ENCODE results near the gene CCNH.

The CCNH gene

GRCh38 chr5:87361536-87362213 lies 51.1 kb downstream of the CCNH start:
- no peak for DNase-seq (ENCODE audit: low read depth in 2 of 2, low spot score in 1 of 2)

- no peak for DNase-seq (ENCODE audit: low read depth in 2 of 2, low spot score in 1 of 2)
These were observed 51.7 kb downstream of the CCNH start for GRCh38 chr5:87361031-87361445.

GRCh38 chr5:87360132-87360531 lies 52.6 kb downstream of the CCNH start:
- DNase-seq (ENCODE audit: low read depth in 2 of 2, low spot score in 1 of 2): no peak

GRCh38 chr5:87359106-87359505 lies 53.6 kb downstream of the CCNH start:
- DNase-seq (ENCODE audit: low read depth in 2 of 2, low spot score in 1 of 2): no peak

GRCh38 chr5:87354496-87354895 lies 58.2 kb downstream of the CCNH start:
- no peak for DNase-seq (ENCODE audit: low read depth in 2 of 2, low spot score in 1 of 2)

- no peak for DNase-seq (ENCODE audit: low read depth in 2 of 2, low spot score in 1 of 2)
These were observed 64.9 kb downstream of the CCNH start for GRCh38 chr5:87347841-87348240.

GRCh38 chr5:87347272-87347671 lies 65.5 kb downstream of the CCNH start:
- no peak for DNase-seq (ENCODE audit: low read depth in 2 of 2, low spot score in 1 of 2)
